Large intestine (tissue), 3 donors: ENCODE results near the gene HCFC1. TPM values are rescaled to one million over a fixed set of nuclear protein-coding genes. Genes with fewer than 3 reads are reported as not detected.

Source experiments
- DNase-seq, 2 donors: peaks; one replicate each; pipeline versions ENCODE4 v3.0.0 to v3.0.0-alpha.2; 2013
- H3K27ac ChIP-seq: one replicate; pipeline ENCODE4 v1.5.1; 2013; ENCODE audit warnings: low read length
- H3K27me3 ChIP-seq: 2 replicates; pipeline ENCODE4 v1.6.1; 2013; ENCODE audit warnings: low read length; ENCODE audit not compliant: control insufficient read depth, insufficient read depth
- H3K36me3 ChIP-seq: 2 replicates; pipeline ENCODE4 v1.6.1; 2013; ENCODE audit warnings: low read length; ENCODE audit not compliant: control insufficient read depth, insufficient read depth
- H3K4me1 ChIP-seq: one replicate; pipeline ENCODE4 v1.6.1; 2013; ENCODE audit warnings: low read length; ENCODE audit not compliant: control insufficient read depth, insufficient read depth
- H3K4me3 ChIP-seq: one replicate; pipeline ENCODE4 v1.5.1; 2013; ENCODE audit warnings: low read length
- H3K9me3 ChIP-seq: one replicate; pipeline ENCODE4 v1.6.1; 2013; ENCODE audit warnings: mild to moderate bottlenecking, low read depth, low read length, moderate library complexity; ENCODE audit not compliant: control insufficient read depth
- WGBS: methylation state at CpG from one replicate; pipeline ENCODE4 v1.1.5; 2013; ENCODE audit warnings: low lambda C conversion rate; ENCODE audit not compliant: insufficient coverage; 5-methylcytosine and 5-hydroxymethylcytosine counted together
- polyA plus RNA-seq: library from polyadenylated mRNA; unstranded; fragments of 120-200 nt; gene quantifications from one replicate; pipeline ENCODE4 v1.2.1, GENCODE V29; 2013

The HCFC1 gene
- polyA plus RNA-seq, 1 donor = 33.3 TPM

GRCh38 chrX:153921511-153922446 lies 49.8 kb downstream of the HCFC1 start:
- Histone ChIP-seq H3K36me3 (no peaks in the 10 kb centered on the region), H3K27me3 (no peaks in the 10 kb centered on the region), H3K9me3 (no peaks in the 10 kb centered on the region), H3K27ac (peak overlapping the region; percentile 29), H3K4me3 (no peak overlapping the region), H3K4me1 (peaks cover 25% of the 10 kb centered on the region)
- no CpG with 5 or more reads among the region's 40 CpGs for WGBS
- DNase-seq = no peak

GRCh38 chrX:153921070-153921469 lies 50.5 kb downstream of the HCFC1 start:
- DNase-seq = no peak
- H3K36me3 ChIP-seq = no peaks in the 10 kb centered on the region
- peaks cover 20% of the 10 kb centered on the region for H3K4me1 ChIP-seq
- WGBS = no CpG with 5 or more reads among the region's 16 CpGs
- no peak overlapping the region for H3K4me3 ChIP-seq
- H3K27ac ChIP-seq = peak overlapping the region; percentile 29
- H3K27me3 ChIP-seq = no peaks in the 10 kb centered on the region
- H3K9me3 ChIP-seq = no peaks in the 10 kb centered on the region

GRCh38 chrX:153920546-153920945 lies 51.1 kb downstream of the HCFC1 start:
- no CpG with 5 or more reads among the region's 14 CpGs for WGBS
- Histone ChIP-seq H3K4me3 (no peak overlapping the region), H3K27me3 (no peaks in the 10 kb centered on the region), H3K36me3 (no peaks in the 10 kb centered on the region), H3K27ac (no peak overlapping the region), H3K9me3 (no peaks in the 10 kb centered on the region), H3K4me1 (peaks cover 16% of the 10 kb centered on the region)
- no peak for DNase-seq

GRCh38 chrX:153919281-153919680 lies 52.3 kb downstream of the HCFC1 start:
- H3K36me3 ChIP-seq = no peaks in the 10 kb centered on the region
- H3K9me3 ChIP-seq = no peaks in the 10 kb centered on the region
- no peaks in the 10 kb centered on the region for H3K27me3 ChIP-seq
- no peak overlapping the region for H3K27ac ChIP-seq
- DNase-seq = no peak
- H3K4me3 ChIP-seq = no peak overlapping the region
- no CpG with 5 or more reads among the region's 13 CpGs for WGBS
- peaks cover 8% of the 10 kb centered on the region for H3K4me1 ChIP-seq

GRCh38 chrX:153917869-153918268 lies 53.7 kb downstream of the HCFC1 start:
- no peak for DNase-seq
- WGBS = no CpG with 5 or more reads among the region's 6 CpGs
- Histone ChIP-seq H3K36me3 (no peaks in the 10 kb centered on the region), H3K9me3 (no peaks in the 10 kb centered on the region), H3K4me3 (no peak overlapping the region), H3K27me3 (no peaks in the 10 kb centered on the region), H3K4me1 (peaks cover 5% of the 10 kb centered on the region), H3K27ac (no peak overlapping the region)

GRCh38 chrX:153913701-153914100 lies 57.9 kb downstream of the HCFC1 start:
- Histone ChIP-seq H3K9me3 (no peaks in the 10 kb centered on the region), H3K4me1 (no peaks in the 10 kb centered on the region), H3K4me3 (no peak overlapping the region), H3K36me3 (no peaks in the 10 kb centered on the region), H3K27ac (no peak overlapping the region), H3K27me3 (no peaks in the 10 kb centered on the region)
- DNase-seq = no peak
- WGBS = no CpG with 5 or more reads among the region's 17 CpGs

- no peaks in the 10 kb centered on the region for H3K9me3 ChIP-seq
- no peaks in the 10 kb centered on the region for H3K4me1 ChIP-seq
- H3K4me3 ChIP-seq = no peak overlapping the region
- no peak overlapping the region for H3K27ac ChIP-seq
- no peaks in the 10 kb centered on the region for H3K36me3 ChIP-seq
- no CpG with 5 or more reads among the region's 17 CpGs for WGBS
- no peak for DNase-seq
- H3K27me3 ChIP-seq = no peaks in the 10 kb centered on the region
These were observed 58.4 kb downstream of the HCFC1 start for GRCh38 chrX:153913211-153913610.

- Histone ChIP-seq H3K9me3 (no peaks in the 10 kb centered on the region), H3K27ac (no peak overlapping the region)
- WGBS = no CpG with 5 or more reads among the region's 6 CpGs
These were observed 59.8 kb downstream of the HCFC1 start for GRCh38 chrX:153911798-153912197.

GRCh38 chrX:153910446-153910845 lies 61.2 kb downstream of the HCFC1 start:
- Histone ChIP-seq H3K9me3 (no peaks in the 10 kb centered on the region), H3K4me3 (no peak overlapping the region), H3K4me1 (no peaks in the 10 kb centered on the region), H3K27ac (no peak overlapping the region), H3K36me3 (no peaks in the 10 kb centered on the region), H3K27me3 (no peaks in the 10 kb centered on the region)
- no CpG with 5 or more reads among the region's 22 CpGs for WGBS
- no peak for DNase-seq

More at GRCh38 chrX:153911798-153912197, 59.8 kb downstream of the HCFC1 start:
- Histone ChIP-seq H3K36me3 (no peaks in the 10 kb centered on the region), H3K27me3 (no peaks in the 10 kb centered on the region), H3K4me3 (no peak overlapping the region), H3K4me1 (no peaks in the 10 kb centered on the region)
- DNase-seq = no peak

GRCh38 chrX:153909980-153910360 lies 61.6 kb downstream of the HCFC1 start:
- no peaks in the 10 kb centered on the region for H3K36me3 ChIP-seq
- H3K4me3 ChIP-seq = no peak overlapping the region
- H3K27me3 ChIP-seq = no peaks in the 10 kb centered on the region
- H3K4me1 ChIP-seq = no peaks in the 10 kb centered on the region
- H3K27ac ChIP-seq = no peak overlapping the region
- no peaks in the 10 kb centered on the region for H3K9me3 ChIP-seq
- WGBS = no CpG with 5 or more reads among the region's 25 CpGs
- DNase-seq = no peak
